ENCODE data around the gene GLI3. TPM values are rescaled to one million over a fixed set of nuclear protein-coding genes. Genes with fewer than 3 reads are reported as not detected.

Gene GLI3
- total and polyA plus RNA-seq, 4 donors, result 0.50 to 34.9 (median 11.3) TPM

GRCh38 chr7:41979834-41980307 is 257.1 kb downstream of the GLI3 start:
- WGBS, 2 donors, result 26 to 32% methylated on average over 6 of the region's 6 CpGs
- Histone ChIP-seq H3K9me3 (ENCODE audit: control insufficient read depth, low read length) (no peaks in the 10 kb centered on the region), H3K4me3 (ENCODE audit: low read length in 2 of 2) (no peak overlapping the region), H3K36me3 (ENCODE audit: control insufficient read depth in 1 of 2, insufficient read depth in 2 of 2, low read length in 1 of 2) (no peaks in the 10 kb centered on the region), H3K4me1 (ENCODE audit: control insufficient read depth in 1 of 2, insufficient read depth in 2 of 2, low read length in 2 of 2) (no peaks in the 10 kb centered on the region), H3K27ac (ENCODE audit: low read depth in 1 of 2, low read length in 2 of 2) (no peak overlapping the region), H3K27me3 (ENCODE audit: control insufficient read depth in 1 of 2, insufficient read depth in 2 of 2, low read length in 1 of 2) (no peaks in the 10 kb centered on the region)
- intact Hi-C loops (cut with DNase I), result loop anchor here (5.0 to 10.0 kb wide), 4 partner anchors 712 to 865 kb away; no protein-coding TSS in a partner anchor
- ATAC-seq (ENCODE audit: low FRiP score), result peak; percentile 51
- DNase-seq, result no peak

GRCh38 chr7:41978858-41979257 is 258.2 kb downstream of the GLI3 start:
- H3K4me3 ChIP-seq (ENCODE audit: low read length in 2 of 2), result no peak overlapping the region
- H3K27ac ChIP-seq (ENCODE audit: low read depth in 1 of 2, low read length in 2 of 2), result no peak overlapping the region
- no peaks in the 10 kb centered on the region for H3K36me3 ChIP-seq (ENCODE audit: control insufficient read depth in 1 of 2, insufficient read depth in 2 of 2, low read length in 1 of 2)
- no peaks in the 10 kb centered on the region for H3K27me3 ChIP-seq (ENCODE audit: control insufficient read depth in 1 of 2, insufficient read depth in 2 of 2, low read length in 1 of 2)
- no peaks in the 10 kb centered on the region for H3K4me1 ChIP-seq (ENCODE audit: control insufficient read depth in 1 of 2, insufficient read depth in 2 of 2, low read length in 2 of 2)
- WGBS, 2 donors, result 93 to 95% methylated on average over 4 of the region's 4 CpGs
- intact Hi-C loops (cut with DNase I), result loop anchor here (5.0 to 10.0 kb wide), 4 partner anchors 713 to 866 kb away; no protein-coding TSS in a partner anchor
- ATAC-seq (ENCODE audit: low FRiP score), result no peak
- H3K9me3 ChIP-seq (ENCODE audit: control insufficient read depth, low read length), result no peaks in the 10 kb centered on the region
- DNase-seq, result no peak

DNA sequence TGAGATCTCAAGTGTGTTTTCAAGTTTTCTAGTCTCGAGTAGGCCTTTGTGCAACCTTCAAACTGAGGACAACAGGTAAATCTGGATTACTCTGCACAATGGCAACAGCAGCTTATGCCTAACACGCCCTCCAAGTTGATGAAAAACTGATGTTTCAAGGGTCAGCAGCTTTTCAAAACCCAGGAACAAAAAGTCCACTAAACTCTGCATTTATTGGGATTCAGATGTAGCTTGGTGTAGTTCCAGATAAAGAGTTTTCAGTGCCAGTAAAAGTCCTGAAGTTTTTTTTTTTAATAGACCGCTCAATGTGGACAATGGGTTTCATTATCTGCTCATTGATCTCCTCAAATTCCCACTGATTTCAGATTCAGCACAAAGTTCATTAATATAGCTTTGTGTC is 259.3 kb downstream of the GLI3 start:
- ATAC-seq (ENCODE audit: low FRiP score), result no peak
- 84 to 90% methylated on average over 3 of the region's 3 CpGs for WGBS, 2 donors
- Histone ChIP-seq H3K27me3 (ENCODE audit: control insufficient read depth in 1 of 2, insufficient read depth in 2 of 2, low read length in 1 of 2) (no peaks in the 10 kb centered on the region), H3K9me3 (ENCODE audit: control insufficient read depth, low read length) (no peaks in the 10 kb centered on the region), H3K4me3 (ENCODE audit: low read length in 2 of 2) (no peak overlapping the region), H3K4me1 (ENCODE audit: control insufficient read depth in 1 of 2, insufficient read depth in 2 of 2, low read length in 2 of 2) (no peaks in the 10 kb centered on the region), H3K36me3 (ENCODE audit: control insufficient read depth in 1 of 2, insufficient read depth in 2 of 2, low read length in 1 of 2) (no peaks in the 10 kb centered on the region), H3K27ac (ENCODE audit: low read depth in 1 of 2, low read length in 2 of 2) (no peak overlapping the region)
- no peak for DNase-seq
- intact Hi-C loops (cut with DNase I), result loop anchor here (2.0 to 10.0 kb wide), 5 partner anchors 35 to 867 kb away; no protein-coding TSS in a partner anchor

GRCh38 chr7:41977151-41977651 is 259.8 kb downstream of the GLI3 start:
- Histone ChIP-seq H3K9me3 (ENCODE audit: control insufficient read depth, low read length) (no peaks in the 10 kb centered on the region), H3K27ac (ENCODE audit: low read depth in 1 of 2, low read length in 2 of 2) (no peak overlapping the region), H3K36me3 (ENCODE audit: control insufficient read depth in 1 of 2, insufficient read depth in 2 of 2, low read length in 1 of 2) (no peaks in the 10 kb centered on the region), H3K4me3 (ENCODE audit: low read length in 2 of 2) (no peak overlapping the region), H3K27me3 (ENCODE audit: control insufficient read depth in 1 of 2, insufficient read depth in 2 of 2, low read length in 1 of 2) (no peaks in the 10 kb centered on the region), H3K4me1 (ENCODE audit: control insufficient read depth in 1 of 2, insufficient read depth in 2 of 2, low read length in 2 of 2) (no peaks in the 10 kb centered on the region)
- 36 to 41% methylated on average over 9 of the region's 9 CpGs for WGBS, 2 donors
- intact Hi-C loops (cut with DNase I), result loop anchor here (2.0 to 10.0 kb wide), 5 partner anchors 34 to 868 kb away; no protein-coding TSS in a partner anchor
- ATAC-seq (ENCODE audit: low FRiP score), result peak; percentile 60
- no peak for DNase-seq

DNA sequence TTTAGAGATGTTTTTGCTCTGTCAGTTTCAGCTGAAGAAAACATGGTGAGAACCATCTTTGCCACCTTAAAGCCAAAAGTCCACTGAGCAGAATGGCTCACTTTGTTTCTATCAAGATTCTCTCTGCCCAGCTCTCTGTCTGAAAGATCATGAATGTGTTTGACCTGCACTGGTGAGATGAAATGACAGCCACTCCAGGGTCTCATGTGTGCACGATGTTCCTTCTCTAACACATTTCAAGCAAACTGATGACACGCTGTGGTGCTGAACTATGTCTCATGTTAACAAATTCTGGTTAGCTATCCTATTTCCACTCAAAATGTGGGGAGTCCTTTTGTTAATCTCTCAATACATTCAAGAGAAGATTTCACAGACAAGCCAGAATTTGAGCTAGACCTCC is 260.6 kb downstream of the GLI3 start:
- intact Hi-C loops (cut with DNase I), result loop anchor here (2.0 to 10.0 kb wide), 5 partner anchors 34 to 868 kb away; no protein-coding TSS in a partner anchor
- Histone ChIP-seq H3K27ac (ENCODE audit: low read depth in 1 of 2, low read length in 2 of 2) (no peak overlapping the region), H3K27me3 (ENCODE audit: control insufficient read depth in 1 of 2, insufficient read depth in 2 of 2, low read length in 1 of 2) (no peaks in the 10 kb centered on the region), H3K4me1 (ENCODE audit: control insufficient read depth in 1 of 2, insufficient read depth in 2 of 2, low read length in 2 of 2) (no peaks in the 10 kb centered on the region), H3K9me3 (ENCODE audit: control insufficient read depth, low read length) (no peaks in the 10 kb centered on the region), H3K4me3 (ENCODE audit: low read length in 2 of 2) (no peak overlapping the region), H3K36me3 (ENCODE audit: control insufficient read depth in 1 of 2, insufficient read depth in 2 of 2, low read length in 1 of 2) (no peaks in the 10 kb centered on the region)
- ATAC-seq (ENCODE audit: low FRiP score) (no peak), DNase-seq (no peak)
- 95 to 97% methylated on average over 2 of the region's 2 CpGs for WGBS, 2 donors

- H3K4me3 ChIP-seq (ENCODE audit: low read length in 2 of 2), result no peak overlapping the region
- no peaks in the 10 kb centered on the region for H3K9me3 ChIP-seq (ENCODE audit: control insufficient read depth, low read length)
- H3K27ac ChIP-seq (ENCODE audit: low read depth in 1 of 2, low read length in 2 of 2), result no peak overlapping the region
- DNase-seq (no peak), ATAC-seq (ENCODE audit: low FRiP score) (no peak)
- intact Hi-C loops (cut with DNase I), result loop anchor here (2.0 to 10.0 kb wide), 5 partner anchors 33 to 869 kb away; no protein-coding TSS in a partner anchor
- H3K27me3 ChIP-seq (ENCODE audit: control insufficient read depth in 1 of 2, insufficient read depth in 2 of 2, low read length in 1 of 2), result no peaks in the 10 kb centered on the region
- no peaks in the 10 kb centered on the region for H3K4me1 ChIP-seq (ENCODE audit: control insufficient read depth in 1 of 2, insufficient read depth in 2 of 2, low read length in 2 of 2)
- H3K36me3 ChIP-seq (ENCODE audit: control insufficient read depth in 1 of 2, insufficient read depth in 2 of 2, low read length in 1 of 2), result no peaks in the 10 kb centered on the region
These were observed 261.2 kb downstream of the GLI3 start for GRCh38 chr7:41975849-41976248.

DNA sequence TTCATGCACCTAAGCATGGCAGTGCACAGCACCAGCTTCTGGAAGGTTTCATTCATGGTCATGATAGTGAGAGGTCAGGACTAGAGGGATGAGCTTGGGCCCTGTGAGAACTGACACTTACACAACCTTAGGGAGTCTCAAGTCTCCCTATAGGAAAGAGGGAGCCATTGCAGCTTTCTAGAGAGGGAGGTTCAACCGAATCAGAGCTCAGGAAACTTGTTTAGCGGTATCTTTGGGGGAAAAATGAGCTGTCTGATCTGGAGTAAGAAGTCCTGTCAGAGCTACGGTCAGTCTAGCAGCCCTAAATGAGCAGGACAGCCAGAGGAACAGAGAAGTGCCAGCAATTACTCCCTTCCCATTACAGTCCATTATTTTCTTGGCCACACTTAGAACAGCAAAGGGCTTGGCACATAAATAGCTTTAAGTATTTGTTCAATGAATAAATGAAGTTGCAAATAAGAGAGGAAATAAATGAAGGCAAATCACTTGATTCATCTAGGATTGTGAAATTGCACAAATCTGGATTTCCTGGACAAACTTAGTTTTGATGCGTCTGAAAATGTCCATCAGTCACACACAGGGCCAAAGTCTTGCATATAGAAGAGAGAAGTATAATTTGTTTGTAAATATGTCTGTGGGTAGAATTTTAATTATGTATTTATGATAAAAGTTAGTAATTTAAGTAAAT is 262.0 kb downstream of the GLI3 start:
- intact Hi-C loops (cut with DNase I), result loop anchor here (5.0 to 10.0 kb wide), 4 partner anchors 717 to 870 kb away; no protein-coding TSS in a partner anchor
- 90 to 93% methylated on average over 4 of the region's 4 CpGs for WGBS, 2 donors
- Histone ChIP-seq H3K27ac (ENCODE audit: low read depth in 1 of 2, low read length in 2 of 2) (no peak overlapping the region), H3K36me3 (ENCODE audit: control insufficient read depth in 1 of 2, insufficient read depth in 2 of 2, low read length in 1 of 2) (no peaks in the 10 kb centered on the region), H3K27me3 (ENCODE audit: control insufficient read depth in 1 of 2, insufficient read depth in 2 of 2, low read length in 1 of 2) (no peaks in the 10 kb centered on the region), H3K9me3 (ENCODE audit: control insufficient read depth, low read length) (no peaks in the 10 kb centered on the region), H3K4me3 (ENCODE audit: low read length in 2 of 2) (no peak overlapping the region), H3K4me1 (ENCODE audit: control insufficient read depth in 1 of 2, insufficient read depth in 2 of 2, low read length in 2 of 2) (no peaks in the 10 kb centered on the region)
- no peak for DNase-seq
- ATAC-seq (ENCODE audit: low FRiP score), result no peak

DNA sequence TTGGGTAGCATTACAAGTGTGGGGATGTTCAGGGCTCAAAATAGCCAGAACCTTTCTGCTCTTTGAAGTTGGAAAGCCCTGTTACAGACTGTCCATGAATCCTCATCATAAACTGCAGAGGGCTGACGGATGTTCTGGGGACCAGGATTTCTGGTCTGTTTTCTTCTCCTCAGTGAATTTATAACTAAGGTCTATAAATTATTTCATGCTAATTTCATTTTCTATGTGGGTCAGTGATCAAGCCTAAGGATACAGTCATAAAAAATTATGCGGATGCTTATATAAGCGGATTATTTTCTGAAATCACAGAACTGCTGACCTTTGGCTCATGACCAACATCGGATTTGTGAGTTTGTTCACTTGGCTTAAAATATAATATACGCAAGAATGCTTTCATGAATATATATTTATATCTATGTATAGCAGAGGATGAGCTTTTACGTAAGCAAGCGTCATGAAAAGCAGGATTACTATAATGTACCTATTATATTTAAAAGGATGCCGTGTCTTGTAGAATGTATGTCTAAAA is 263.7 kb downstream of the GLI3 start:
- Histone ChIP-seq H3K36me3 (ENCODE audit: control insufficient read depth in 1 of 2, insufficient read depth in 2 of 2, low read length in 1 of 2) (no peaks in the 10 kb centered on the region), H3K27me3 (ENCODE audit: control insufficient read depth in 1 of 2, insufficient read depth in 2 of 2, low read length in 1 of 2) (no peaks in the 10 kb centered on the region), H3K4me3 (ENCODE audit: low read length in 2 of 2) (no peak overlapping the region), H3K9me3 (ENCODE audit: control insufficient read depth, low read length) (no peaks in the 10 kb centered on the region), H3K4me1 (ENCODE audit: control insufficient read depth in 1 of 2, insufficient read depth in 2 of 2, low read length in 2 of 2) (no peaks in the 10 kb centered on the region), H3K27ac (ENCODE audit: low read depth in 1 of 2, low read length in 2 of 2) (no peak overlapping the region)
- ATAC-seq (ENCODE audit: low FRiP score), result no peak
- DNase-seq, result no peak
- 95% methylated on average over 8 of the region's 8 CpGs for WGBS, 2 donors
- intact Hi-C loops (cut with DNase I), result loop anchor here (10.0 kb wide), 2 partner anchors 722 to 872 kb away; no protein-coding TSS in a partner anchor

Measured in aorta (tissue), 5 donors.